GM18498 (cell line): ENCODE data around the gene DNAAF1.
"Not testable (repeated sequence)": the region's sequence is repeated elsewhere in the genome, so short reads cannot be mapped to it uniquely, and the experiment has no call there.

Experiments
- ATAC-seq: cut with Tn5 transposase; IDR thresholded peaks from one replicate; pipeline ENCODE4 v1.9.1; 2021; ENCODE audit warnings: mild to moderate bottlenecking, moderate library complexity; ENCODE audit not compliant: unreplicated experiment

Gene DNAAF1

GRCh38 chr16:84205123-84205522 lies 60.0 kb downstream of the DNAAF1 start:
- not testable (repeated sequence) for ATAC-seq

- no peak for ATAC-seq
Observed at GRCh38 chr16:84205976-84206691, 61.0 kb downstream of the DNAAF1 start.

GRCh38 chr16:84207251-84207650 lies 62.1 kb downstream of the DNAAF1 start:
- no peak for ATAC-seq

DNA sequence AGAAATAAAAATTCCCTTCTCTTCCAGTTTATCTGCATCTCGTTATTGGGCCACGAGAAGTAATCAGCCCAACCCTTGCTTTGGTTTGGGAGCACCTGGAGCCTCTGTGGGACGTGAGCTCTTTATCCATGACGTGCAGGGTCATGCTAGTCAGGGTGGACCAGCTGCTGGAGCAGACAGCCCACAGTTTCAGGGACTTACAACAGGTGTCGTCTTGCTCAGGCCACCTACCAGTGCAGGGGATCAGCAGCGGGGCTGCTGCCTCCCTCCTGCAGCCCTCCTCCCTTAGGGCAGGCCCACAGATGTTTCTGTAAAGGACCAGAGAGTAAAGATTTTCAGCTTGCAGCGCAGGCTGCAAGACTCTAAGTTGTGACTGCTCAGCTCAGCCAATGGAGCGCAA lies 62.8 kb downstream of the DNAAF1 start:
- no peak for ATAC-seq

GRCh38 chr16:84209989-84210388 lies 64.9 kb downstream of the DNAAF1 start:
- no peak for ATAC-seq

GRCh38 chr16:84212154-84212553 lies 67.0 kb downstream of the DNAAF1 start:
- ATAC-seq, result no peak

- ATAC-seq, result no peak
Observed at GRCh38 chr16:84212631-84213030, 67.5 kb downstream of the DNAAF1 start.

- no peak for ATAC-seq
Observed at GRCh38 chr16:84214451-84215066, 69.5 kb downstream of the DNAAF1 start.

DNA sequence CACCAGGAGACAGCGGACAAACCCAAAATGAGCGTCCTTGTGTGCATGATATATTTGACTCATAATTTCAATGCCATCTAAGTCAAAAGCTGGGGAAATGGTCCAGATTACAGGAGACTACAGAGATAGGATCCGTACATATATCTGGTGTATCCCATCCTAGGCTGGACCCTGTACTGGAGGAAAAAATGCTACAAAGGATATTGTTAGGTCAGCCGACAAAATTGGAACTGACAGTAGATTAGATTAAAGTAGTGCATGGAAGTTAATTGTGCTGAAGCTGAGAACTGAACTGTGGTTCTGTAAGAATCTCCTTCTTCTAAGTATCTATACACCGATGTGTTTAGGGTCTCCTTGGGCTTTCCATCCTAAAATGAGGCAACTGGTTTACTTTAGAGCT lies 70.4 kb downstream of the DNAAF1 start:
- ATAC-seq, result no peak

DNA sequence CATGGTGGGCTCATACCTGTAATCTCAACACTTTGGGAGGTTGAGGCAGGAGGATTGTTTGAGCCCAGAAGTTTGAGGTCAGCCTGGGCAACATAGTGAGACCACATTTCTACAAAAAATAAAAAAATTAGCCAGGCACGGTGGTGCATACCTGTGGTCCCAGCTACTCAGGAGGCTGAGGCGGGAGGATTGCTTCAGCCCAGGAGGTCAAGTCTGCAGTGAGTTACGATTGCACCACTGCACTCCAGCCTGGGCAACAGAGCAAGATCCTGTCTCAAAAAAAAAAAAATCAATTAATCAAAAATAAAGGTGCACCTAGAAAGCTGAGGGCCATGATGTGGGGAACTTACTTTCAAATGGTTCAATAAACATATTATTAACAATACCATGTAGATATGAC lies 71.0 kb downstream of the DNAAF1 start:
- not testable (repeated sequence) for ATAC-seq

GRCh38 chr16:84218176-84218823 lies 73.2 kb downstream of the DNAAF1 start:
- ATAC-seq, result no peak

DNA sequence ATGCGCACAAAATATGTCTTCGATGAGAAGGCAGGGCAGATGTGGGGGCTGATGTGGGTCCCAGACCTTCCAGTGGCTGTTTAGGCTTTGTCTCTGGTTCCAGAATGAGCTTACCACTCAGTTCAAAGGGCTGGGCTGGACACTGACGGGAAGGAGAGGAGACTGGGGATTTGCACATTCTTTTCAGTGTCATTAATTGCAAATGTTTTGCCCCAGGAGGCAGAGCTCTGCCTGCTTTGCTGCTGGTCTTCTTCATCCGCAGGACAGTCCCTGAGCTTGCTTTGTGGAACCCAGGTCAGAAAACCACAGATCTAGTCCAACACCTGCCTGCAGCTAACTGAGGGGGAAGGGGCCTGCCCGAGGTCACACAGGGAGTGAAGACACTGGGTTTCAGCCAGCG lies 73.8 kb downstream of the DNAAF1 start:
- no peak for ATAC-seq

DNA sequence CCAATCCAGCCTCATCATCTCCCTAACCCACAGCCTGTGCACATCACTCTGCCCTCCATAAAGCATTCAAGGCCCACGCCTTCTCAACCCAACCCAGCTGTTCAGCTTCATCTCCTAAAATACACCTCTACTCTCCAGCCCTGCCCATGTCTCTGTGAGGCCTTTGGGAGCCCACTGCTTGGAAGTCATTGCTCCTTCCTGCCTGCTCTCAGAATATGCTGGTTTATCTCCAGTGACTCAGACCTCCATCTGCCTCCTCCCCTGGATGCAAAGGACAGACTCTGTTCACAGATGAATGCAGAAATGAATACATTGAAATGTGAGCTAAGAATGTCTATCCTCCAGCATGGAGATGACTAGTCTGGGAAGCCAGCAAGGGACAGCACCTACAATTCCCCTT lies 75.7 kb downstream of the DNAAF1 start:
- no peak for ATAC-seq

DNA sequence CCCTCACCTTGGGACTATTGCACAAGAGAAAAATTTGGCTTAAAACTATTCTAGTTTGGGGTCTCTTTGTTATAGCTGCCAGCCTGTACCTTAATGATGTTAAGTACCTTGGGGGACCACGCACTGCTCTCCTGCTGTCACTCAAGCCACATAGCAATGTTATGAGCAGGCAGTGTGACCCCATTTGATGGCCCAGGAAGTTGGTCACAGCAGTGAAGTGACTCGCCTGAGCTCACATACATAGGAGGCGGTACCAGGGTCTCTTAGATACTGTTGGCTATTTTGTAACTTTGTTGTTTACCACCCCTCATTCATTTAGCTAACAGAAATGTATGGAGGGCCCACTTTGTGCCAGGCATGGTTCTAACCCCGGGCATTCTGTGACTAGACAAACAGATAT lies 78.3 kb downstream of the DNAAF1 start:
- no peak for ATAC-seq

GRCh38 chr16:84224554-84224953 lies 79.4 kb downstream of the DNAAF1 start:
- ATAC-seq, result no peak

GRCh38 chr16:84225126-84225525 lies 80.0 kb downstream of the DNAAF1 start:
- no peak for ATAC-seq

DNA sequence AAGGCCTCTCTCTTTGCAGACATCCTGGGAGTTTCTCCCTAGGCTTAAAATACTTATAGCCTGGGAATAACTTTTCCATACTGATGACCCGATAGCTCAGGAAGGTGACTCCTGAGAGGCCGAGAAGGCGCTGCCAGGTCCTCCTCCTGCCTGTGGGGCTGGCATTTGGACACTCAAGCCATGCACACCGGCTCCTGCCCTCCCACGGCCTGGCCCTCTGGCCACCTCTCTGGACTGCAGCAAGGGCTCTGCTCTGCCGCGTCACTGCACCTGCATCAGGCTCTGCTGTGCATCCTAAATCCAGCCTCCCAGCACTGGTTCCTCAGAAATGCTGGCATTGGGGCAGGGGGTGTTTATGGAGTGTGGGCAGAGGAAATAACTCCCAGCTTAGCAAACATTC lies 80.5 kb downstream of the DNAAF1 start:
- ATAC-seq, result no peak

DNA sequence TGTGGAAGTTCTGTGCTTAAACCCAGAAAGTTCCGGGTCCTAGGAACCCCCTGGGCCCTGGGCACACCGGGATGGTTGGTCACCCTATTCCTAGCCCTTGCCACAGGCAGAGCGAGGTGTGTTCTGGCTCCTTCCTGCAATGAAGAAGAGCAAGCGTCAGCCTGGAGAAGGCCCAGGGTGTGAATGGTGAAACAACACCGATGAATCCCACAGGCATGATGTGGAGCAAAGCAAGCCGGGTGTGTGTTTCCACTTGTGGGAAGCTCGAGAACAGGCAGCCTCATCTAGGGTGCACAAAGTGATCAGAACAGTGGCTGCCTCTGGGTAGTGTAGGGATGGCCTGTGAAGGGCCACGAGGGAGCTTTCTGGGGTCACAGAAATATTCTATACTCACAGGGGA lies 80.9 kb downstream of the DNAAF1 start:
- ATAC-seq, result no peak
